Fibroblast of mammary gland (primary cell): ENCODE data around the gene PLEKHN1.

Experiments used
- DNase-seq: peaks from one replicate; pipeline ENCODE4 v3.0.0-alpha.2; 2010; ENCODE audit warnings: low read depth
- H3K4me3 ChIP-seq: 2 replicates; pipeline ENCODE4 v1.5.1; 2011; ENCODE audit warnings: low read depth, mild to moderate bottlenecking, low read length, moderate library complexity; ENCODE audit not compliant: control insufficient read depth
- CTCF ChIP-seq: conservative IDR thresholded peaks from 2 replicates; pipeline ENCODE4 v1.5.1; 2011; ENCODE audit warnings: low read depth, low read length, inconsistent platforms; ENCODE audit not compliant: control insufficient read depth, insufficient read depth

The PLEKHN1 gene

GRCh38 chr1:939511-940106 is 26.7 kb upstream of the PLEKHN1 start:
- no peak overlapping the region for H3K4me3 ChIP-seq
- DNase-seq: no peak

GRCh38 chr1:940107-941014 is 25.9 kb upstream of the PLEKHN1 start:
- peak; percentile 59 for DNase-seq
- no peak for TF ChIP-seq CTCF
- no peak overlapping the region for H3K4me3 ChIP-seq

More at GRCh38 chr1:939511-940106, 26.7 kb upstream of the PLEKHN1 start:
- no peak for TF ChIP-seq CTCF

GRCh38 chr1:941015-941587 is 25.2 kb upstream of the PLEKHN1 start:
- DNase-seq: no peak
- no peak for TF ChIP-seq CTCF
- no peak overlapping the region for H3K4me3 ChIP-seq

GRCh38 chr1:941588-942383 is 24.5 kb upstream of the PLEKHN1 start:
- DNase-seq: peak; percentile 65
- no peak overlapping the region for H3K4me3 ChIP-seq
- TF ChIP-seq CTCF: no peak

- no peak for TF ChIP-seq CTCF
- H3K4me3 ChIP-seq: no peak overlapping the region
- no peak for DNase-seq
Measured at GRCh38 chr1:942411-942821, 23.9 kb upstream of the PLEKHN1 start.

- no peak for TF ChIP-seq CTCF
- peak; percentile 64 for DNase-seq
- no peak overlapping the region for H3K4me3 ChIP-seq
Measured at GRCh38 chr1:942864-943533, 23.3 kb upstream of the PLEKHN1 start.
